ENCODE measurements around the gene RASGEF1C.

The RASGEF1C gene

GRCh38 chr5:180133551-180133950, 75.5 kb downstream of the RASGEF1C start:
- Histone ChIP-seq H3K36me3 (ENCODE audit: control insufficient read depth in 5 of 5, insufficient read depth in 5 of 5, low read length in 5 of 5) (no peaks in the 10 kb centered on the region), H3K9me3 (ENCODE audit: control insufficient read depth in 5 of 5, low read length in 5 of 5) (no peaks in the 10 kb centered on the region), H3K4me3 (ENCODE audit: low read depth in 1 of 5, low read length in 5 of 5) (no peak overlapping the region), H3K27ac (ENCODE audit: low read depth, low read length) (no peak overlapping the region), H3K9ac (ENCODE audit: low read length in 5 of 5) (no peak overlapping the region), H3K27me3 (ENCODE audit: control insufficient read depth in 5 of 5, insufficient read depth in 4 of 5, low read length in 5 of 5) (peaks cover 3 to 23% (median 8%) of the 10 kb centered on the region in 5 donors), H3K4me1 (ENCODE audit: control insufficient read depth in 5 of 5, insufficient read depth in 5 of 5, low read length in 5 of 5) (peaks cover 0 to 3% (median 0%) of the 10 kb centered on the region in 5 donors)

- H3K9me3 ChIP-seq (ENCODE audit: control insufficient read depth in 5 of 5, low read length in 5 of 5) = no peaks in the 10 kb centered on the region
- H3K4me3 ChIP-seq (ENCODE audit: low read depth in 1 of 5, low read length in 5 of 5) = no peak overlapping the region
- H3K4me1 ChIP-seq (ENCODE audit: control insufficient read depth in 5 of 5, insufficient read depth in 5 of 5, low read length in 5 of 5) = peaks cover 0 to 3% (median 0%) of the 10 kb centered on the region in 5 donors
- peaks cover 3 to 21% (median 8%) of the 10 kb centered on the region in 5 donors for H3K27me3 ChIP-seq (ENCODE audit: control insufficient read depth in 5 of 5, insufficient read depth in 4 of 5, low read length in 5 of 5)
- no peak overlapping the region for H3K27ac ChIP-seq (ENCODE audit: low read depth, low read length)
- H3K9ac ChIP-seq (ENCODE audit: low read length in 5 of 5) = no peak overlapping the region
- no peaks in the 10 kb centered on the region for H3K36me3 ChIP-seq (ENCODE audit: control insufficient read depth in 5 of 5, insufficient read depth in 5 of 5, low read length in 5 of 5)
These were observed 76.0 kb downstream of the RASGEF1C start for GRCh38 chr5:180133060-180133459.

GRCh38 chr5:180130876-180131740, 77.9 kb downstream of the RASGEF1C start:
- Histone ChIP-seq H3K4me1 (ENCODE audit: control insufficient read depth in 5 of 5, insufficient read depth in 5 of 5, low read length in 5 of 5) (peaks cover 0 to 6% (median 0%) of the 10 kb centered on the region in 5 donors), H3K36me3 (ENCODE audit: control insufficient read depth in 5 of 5, insufficient read depth in 5 of 5, low read length in 5 of 5) (no peaks in the 10 kb centered on the region), H3K27me3 (ENCODE audit: control insufficient read depth in 5 of 5, insufficient read depth in 4 of 5, low read length in 5 of 5) (peaks cover 3 to 24% (median 11%) of the 10 kb centered on the region in 5 donors), H3K9ac (ENCODE audit: low read length in 5 of 5) (no peak overlapping the region), H3K4me3 (ENCODE audit: low read depth in 1 of 5, low read length in 5 of 5) (no peak overlapping the region), H3K9me3 (ENCODE audit: control insufficient read depth in 5 of 5, low read length in 5 of 5) (no peaks in the 10 kb centered on the region), H3K27ac (ENCODE audit: low read depth, low read length) (no peak overlapping the region)

GRCh38 chr5:180130291-180130869, 78.6 kb downstream of the RASGEF1C start:
- peaks cover 0 to 5% (median 0%) of the 10 kb centered on the region in 5 donors for H3K4me1 ChIP-seq (ENCODE audit: control insufficient read depth in 5 of 5, insufficient read depth in 5 of 5, low read length in 5 of 5)
- peaks cover under 1 to 22% (median 9%) of the 10 kb centered on the region in 5 donors for H3K27me3 ChIP-seq (ENCODE audit: control insufficient read depth in 5 of 5, insufficient read depth in 4 of 5, low read length in 5 of 5)
- H3K9ac ChIP-seq (ENCODE audit: low read length in 5 of 5) = no peak overlapping the region
- no peak overlapping the region for H3K4me3 ChIP-seq (ENCODE audit: low read depth in 1 of 5, low read length in 5 of 5)
- no peak overlapping the region for H3K27ac ChIP-seq (ENCODE audit: low read depth, low read length)
- H3K36me3 ChIP-seq (ENCODE audit: control insufficient read depth in 5 of 5, insufficient read depth in 5 of 5, low read length in 5 of 5) = no peaks in the 10 kb centered on the region
- H3K9me3 ChIP-seq (ENCODE audit: control insufficient read depth in 5 of 5, low read length in 5 of 5) = no peaks in the 10 kb centered on the region

GRCh38 chr5:180129291-180130190, 79.5 kb downstream of the RASGEF1C start:
- Histone ChIP-seq H3K36me3 (ENCODE audit: control insufficient read depth in 5 of 5, insufficient read depth in 5 of 5, low read length in 5 of 5) (no peaks in the 10 kb centered on the region), H3K4me3 (ENCODE audit: low read depth in 1 of 5, low read length in 5 of 5) (no peak overlapping the region), H3K27me3 (ENCODE audit: control insufficient read depth in 5 of 5, insufficient read depth in 4 of 5, low read length in 5 of 5) (peaks cover 0 to 18% (median 9%) of the 10 kb centered on the region in 5 donors), H3K9ac (ENCODE audit: low read length in 5 of 5) (no peak overlapping the region), H3K27ac (ENCODE audit: low read depth, low read length) (no peak overlapping the region), H3K4me1 (ENCODE audit: control insufficient read depth in 5 of 5, insufficient read depth in 5 of 5, low read length in 5 of 5) (peaks cover 0 to 3% (median 0%) of the 10 kb centered on the region in 5 donors), H3K9me3 (ENCODE audit: control insufficient read depth in 5 of 5, low read length in 5 of 5) (no peaks in the 10 kb centered on the region)

- Histone ChIP-seq H3K9me3 (ENCODE audit: control insufficient read depth in 5 of 5, low read length in 5 of 5) (no peaks in the 10 kb centered on the region), H3K27ac (ENCODE audit: low read depth, low read length) (no peak overlapping the region), H3K36me3 (ENCODE audit: control insufficient read depth in 5 of 5, insufficient read depth in 5 of 5, low read length in 5 of 5) (no peaks in the 10 kb centered on the region), H3K4me3 (ENCODE audit: low read depth in 1 of 5, low read length in 5 of 5) (no peak overlapping the region), H3K27me3 (ENCODE audit: control insufficient read depth in 5 of 5, insufficient read depth in 4 of 5, low read length in 5 of 5) (peaks cover 0 to 18% (median 9%) of the 10 kb centered on the region in 5 donors), H3K4me1 (ENCODE audit: control insufficient read depth in 5 of 5, insufficient read depth in 5 of 5, low read length in 5 of 5) (peaks cover 0 to 3% (median 0%) of the 10 kb centered on the region in 5 donors), H3K9ac (ENCODE audit: low read length in 5 of 5) (no peak overlapping the region)
These were observed 80.2 kb downstream of the RASGEF1C start for GRCh38 chr5:180128671-180129261.

- Histone ChIP-seq H3K4me1 (ENCODE audit: control insufficient read depth in 5 of 5, insufficient read depth in 5 of 5, low read length in 5 of 5) (peaks cover 0 to 3% (median 0%) of the 10 kb centered on the region in 5 donors), H3K4me3 (ENCODE audit: low read depth in 1 of 5, low read length in 5 of 5) (no peak overlapping the region), H3K36me3 (ENCODE audit: control insufficient read depth in 5 of 5, insufficient read depth in 5 of 5, low read length in 5 of 5) (no peaks in the 10 kb centered on the region), H3K27me3 (ENCODE audit: control insufficient read depth in 5 of 5, insufficient read depth in 4 of 5, low read length in 5 of 5) (peaks cover 0 to 18% (median 9%) of the 10 kb centered on the region in 5 donors), H3K9me3 (ENCODE audit: control insufficient read depth in 5 of 5, low read length in 5 of 5) (no peaks in the 10 kb centered on the region), H3K27ac (ENCODE audit: low read depth, low read length) (no peak overlapping the region), H3K9ac (ENCODE audit: low read length in 5 of 5) (no peak overlapping the region)
These were observed 81.0 kb downstream of the RASGEF1C start for GRCh38 chr5:180127682-180128670.

- Histone ChIP-seq H3K4me1 (ENCODE audit: control insufficient read depth in 5 of 5, insufficient read depth in 5 of 5, low read length in 5 of 5) (peaks cover 0 to 3% (median 0%) of the 10 kb centered on the region in 5 donors), H3K27ac (ENCODE audit: low read depth, low read length) (no peak overlapping the region), H3K36me3 (ENCODE audit: control insufficient read depth in 5 of 5, insufficient read depth in 5 of 5, low read length in 5 of 5) (no peaks in the 10 kb centered on the region), H3K27me3 (ENCODE audit: control insufficient read depth in 5 of 5, insufficient read depth in 4 of 5, low read length in 5 of 5) (peaks cover 0 to 18% (median 9%) of the 10 kb centered on the region in 5 donors), H3K9ac (ENCODE audit: low read length in 5 of 5) (no peak overlapping the region), H3K4me3 (ENCODE audit: low read depth in 1 of 5, low read length in 5 of 5) (no peak overlapping the region), H3K9me3 (ENCODE audit: control insufficient read depth in 5 of 5, low read length in 5 of 5) (no peaks in the 10 kb centered on the region)
These were observed 82.0 kb downstream of the RASGEF1C start for GRCh38 chr5:180126716-180127681.

Data from subcutaneous abdominal adipose tissue (tissue), 5 donors.